Medulla oblongata (tissue), 1 donor: ENCODE data around the gene MORF4L1.
"Not testable (repeated sequence)": the region's sequence is repeated elsewhere in the genome, so short reads cannot be mapped to it uniquely, and the experiment has no call there.

Source experiments
- DNase-seq: peaks from one replicate; pipeline ENCODE4 v3.0.0-alpha.2; 2015; ENCODE audit errors: extremely low spot score

Gene MORF4L1

DNA sequence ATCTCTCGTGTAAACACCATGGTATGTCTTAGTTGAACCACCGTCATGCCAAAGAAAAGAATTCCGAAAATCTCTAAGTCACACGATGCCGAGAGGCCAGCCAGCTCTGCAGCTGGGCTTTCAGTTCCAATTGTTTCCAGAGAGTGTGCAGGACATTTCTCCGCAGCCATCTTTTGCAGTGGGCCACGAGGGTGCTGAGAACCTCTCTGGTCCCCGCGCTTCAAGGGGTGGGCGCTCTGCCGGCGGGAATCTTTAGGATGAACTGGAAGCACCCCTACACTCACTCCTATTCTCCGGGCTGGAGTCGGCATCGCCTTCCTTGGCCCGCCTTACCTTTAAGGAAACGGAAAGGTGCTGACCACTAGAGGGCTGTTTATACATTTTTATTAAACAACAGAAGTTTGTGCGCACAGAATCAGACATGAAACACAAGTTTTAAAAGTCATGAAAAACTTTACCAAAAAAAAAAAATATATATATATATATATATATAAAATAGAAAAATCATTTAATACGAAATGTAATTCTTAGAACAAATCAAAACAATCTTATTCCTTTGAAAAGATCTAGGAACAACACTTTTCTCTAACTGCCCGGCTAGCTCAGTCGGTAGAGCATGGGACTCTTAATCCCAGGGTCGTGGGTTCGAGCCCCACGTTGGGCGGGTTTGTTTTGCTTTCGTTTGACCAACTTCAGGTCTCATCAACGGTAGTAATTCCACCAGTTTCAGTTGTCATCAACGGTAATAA lies 12.5 kb upstream of the MORF4L1 start:
- DNase-seq = peak; percentile 78

DNA sequence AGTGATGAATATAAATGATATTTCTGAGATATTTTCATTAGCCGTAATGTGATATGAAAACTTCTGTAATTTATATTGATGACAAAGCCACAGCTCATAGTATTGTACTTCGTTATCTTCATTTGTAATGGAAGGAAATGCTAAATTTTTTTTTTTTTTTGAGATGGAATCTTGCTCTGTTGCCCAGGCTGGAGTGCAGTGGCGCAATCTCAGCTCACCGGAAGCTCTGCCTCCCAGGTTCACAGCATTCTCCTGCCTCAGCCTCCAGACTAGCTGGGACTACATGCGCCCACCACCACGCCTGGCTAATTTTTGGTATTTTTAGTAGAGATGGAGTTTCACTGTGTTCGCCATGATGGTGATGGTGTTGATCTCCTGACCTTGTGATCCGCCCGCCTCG lies 7.1 kb upstream of the MORF4L1 start:
- DNase-seq = not testable (repeated sequence)

DNA sequence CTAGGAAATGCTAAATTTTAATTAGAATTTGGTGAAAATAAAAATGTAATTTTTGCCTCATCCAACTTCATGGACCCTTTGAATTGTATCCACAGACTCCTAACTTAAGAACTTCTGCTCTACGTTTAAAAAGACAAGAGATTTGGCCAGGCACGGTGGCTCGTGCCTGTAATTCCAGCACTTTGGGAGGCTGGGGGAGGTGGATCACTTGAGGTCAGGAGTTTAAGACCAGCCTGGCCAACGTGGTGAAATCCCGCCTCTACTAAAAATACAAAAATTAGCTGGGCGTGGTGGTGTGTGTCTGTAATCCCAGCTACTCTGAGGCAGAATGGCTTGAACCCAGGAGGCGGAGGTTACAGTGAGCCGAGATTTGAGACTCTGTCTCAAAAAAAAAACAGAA lies 6.7 kb upstream of the MORF4L1 start:
- not testable (repeated sequence) for DNase-seq

- no peak for DNase-seq
Observed at GRCh38 chr15:78866803-78867202, 5.9 kb upstream of the MORF4L1 start.

DNA sequence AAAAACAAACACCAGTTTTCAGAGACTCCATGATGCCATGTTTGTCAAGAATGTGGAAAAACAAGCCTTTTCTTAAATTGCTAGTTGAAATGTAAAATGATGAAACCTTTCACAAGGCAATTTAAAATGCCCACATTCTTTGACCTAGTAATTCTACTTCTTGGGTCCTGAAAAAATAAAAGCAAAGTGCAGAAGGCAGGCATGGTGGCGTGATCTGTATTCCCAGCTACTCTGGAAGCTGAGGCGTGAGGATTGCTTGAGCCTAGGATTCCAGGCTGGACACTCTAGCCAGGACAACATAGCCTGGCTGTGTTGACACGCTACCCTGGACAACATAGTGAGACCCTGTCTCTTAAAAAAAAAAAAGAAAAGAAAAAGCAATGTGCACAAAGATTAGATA lies 4.3 kb upstream of the MORF4L1 start:
- no peak for DNase-seq

- DNase-seq = not testable (repeated sequence)
Observed at GRCh38 chr15:78871483-78872127, 1.1 kb upstream of the MORF4L1 start.

DNA sequence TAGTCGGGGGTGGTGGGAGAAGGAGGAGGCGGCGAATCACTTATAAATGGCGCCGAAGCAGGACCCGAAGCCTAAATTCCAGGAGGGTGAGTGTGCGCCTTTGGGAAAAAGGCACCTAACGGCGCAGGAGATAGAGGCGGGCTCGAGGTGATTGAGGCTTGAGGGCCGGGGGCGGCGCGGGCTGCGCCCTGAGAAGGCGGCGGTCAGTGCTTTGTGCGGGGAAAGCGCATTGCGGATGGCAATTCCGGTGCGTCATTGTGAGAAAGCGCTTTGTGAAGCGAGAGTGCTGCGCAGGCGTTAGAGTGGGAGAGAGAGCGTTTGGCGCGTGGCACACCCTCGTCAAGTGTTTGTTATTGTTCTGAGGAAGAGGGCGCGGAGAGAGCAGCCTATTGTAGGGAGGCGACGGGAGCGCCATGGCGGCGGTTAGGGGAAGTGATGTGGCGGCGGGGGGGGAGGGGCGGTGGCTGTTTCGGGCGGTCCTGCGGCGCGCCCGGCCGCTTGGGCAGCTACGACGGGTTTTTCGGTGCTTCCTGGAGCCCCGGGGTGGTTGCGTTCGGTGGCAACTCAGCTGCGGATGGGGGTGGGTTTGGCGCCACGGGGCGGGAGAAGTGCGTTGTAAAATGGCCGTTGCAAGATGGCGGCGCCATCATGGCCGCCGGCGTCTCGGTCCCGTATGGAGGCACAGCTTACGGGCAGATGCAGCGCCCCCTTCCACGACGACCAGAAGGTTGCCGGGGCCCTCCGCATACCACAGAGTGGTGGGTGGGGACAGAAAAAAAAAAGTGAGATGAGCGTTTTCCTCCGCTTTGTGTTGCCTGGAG lies 492 bp downstream of the MORF4L1 start:
- peak; percentile 70 for DNase-seq

DNA sequence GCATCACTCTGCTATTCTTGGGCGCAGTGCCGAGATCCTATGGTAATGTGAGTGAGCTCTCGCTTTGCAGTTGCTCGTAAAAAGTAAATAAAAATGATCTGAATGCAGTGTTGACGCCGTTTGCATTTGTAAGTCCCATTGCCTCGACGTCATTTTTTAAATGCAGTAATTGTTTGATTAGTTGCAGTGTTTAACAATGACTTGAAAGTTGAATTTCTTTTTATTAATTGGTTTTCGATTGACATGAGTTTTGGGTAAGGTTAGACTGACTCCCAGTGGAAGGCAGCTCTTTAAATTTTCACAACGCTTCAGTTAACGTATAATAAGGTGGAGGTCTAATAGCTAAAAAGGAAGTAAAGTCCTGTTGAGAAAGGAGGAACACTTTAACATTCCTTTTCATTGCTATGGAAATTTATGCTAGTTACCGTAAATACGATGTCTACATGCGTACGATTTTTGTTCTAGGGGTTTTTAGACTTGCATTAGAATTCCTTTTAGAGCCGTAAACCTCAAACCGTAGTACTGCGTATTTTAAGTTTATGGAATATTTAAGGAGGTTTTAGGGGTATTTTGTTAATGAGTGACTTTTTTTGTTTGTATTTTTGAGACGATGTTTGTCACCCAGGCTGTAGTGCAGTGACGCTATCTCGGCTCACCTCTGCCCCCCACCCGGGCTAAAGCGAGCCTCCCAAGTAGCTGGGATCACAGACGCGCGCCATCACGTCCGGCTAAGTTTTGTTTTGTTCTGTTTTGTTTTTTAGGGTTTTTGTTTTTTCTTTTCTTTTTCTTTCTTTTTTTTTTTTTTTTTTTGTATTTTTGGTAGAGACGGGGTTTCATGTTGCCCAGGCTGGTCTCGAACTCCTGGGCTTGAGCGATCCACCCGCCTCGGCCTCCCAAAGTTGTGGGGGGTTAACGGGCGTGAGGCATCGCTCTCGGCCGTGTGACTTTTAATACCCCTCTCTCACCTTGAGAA lies 1.4 kb downstream of the MORF4L1 start:
- peak; percentile 43 for DNase-seq

DNA sequence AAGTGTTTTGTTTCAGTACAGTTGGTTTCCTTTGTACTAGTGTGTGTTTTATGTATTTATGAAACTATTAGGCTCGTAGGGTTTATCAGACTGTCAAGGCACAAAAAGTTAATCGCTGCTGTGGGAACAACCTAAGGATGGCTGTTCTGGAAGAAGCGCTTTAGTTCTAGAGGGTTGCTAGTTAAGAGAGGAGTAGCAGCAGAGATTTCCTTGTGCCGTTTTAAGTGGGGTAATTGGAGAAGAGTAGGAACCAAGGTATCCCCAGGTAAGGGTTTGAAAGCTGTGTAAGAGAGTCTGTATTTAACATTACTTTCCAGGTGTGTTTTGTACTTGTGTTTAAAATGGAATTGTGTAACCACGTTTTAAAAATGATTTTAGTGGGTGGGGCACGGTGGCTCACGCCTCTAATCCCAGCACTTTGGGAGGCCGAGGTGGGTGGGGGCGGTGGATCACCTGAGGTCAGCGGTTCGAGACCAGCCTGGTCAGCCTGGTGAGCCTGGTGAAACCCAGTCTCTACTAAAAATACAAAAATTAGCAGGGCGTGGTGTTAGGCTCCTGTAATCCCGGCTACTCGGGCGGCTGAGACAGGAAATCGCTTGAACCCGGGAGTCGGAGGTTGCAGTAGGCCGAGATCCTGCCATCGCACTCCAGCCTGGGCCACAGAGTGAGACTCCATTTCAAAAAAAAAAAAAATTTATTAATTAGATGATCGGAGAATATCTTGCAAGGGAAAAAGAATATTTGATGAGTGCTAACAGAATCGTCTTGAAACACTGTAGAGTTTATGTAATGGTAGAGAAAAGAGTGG lies 2.6 kb downstream of the MORF4L1 start:
- DNase-seq = no peak

DNA sequence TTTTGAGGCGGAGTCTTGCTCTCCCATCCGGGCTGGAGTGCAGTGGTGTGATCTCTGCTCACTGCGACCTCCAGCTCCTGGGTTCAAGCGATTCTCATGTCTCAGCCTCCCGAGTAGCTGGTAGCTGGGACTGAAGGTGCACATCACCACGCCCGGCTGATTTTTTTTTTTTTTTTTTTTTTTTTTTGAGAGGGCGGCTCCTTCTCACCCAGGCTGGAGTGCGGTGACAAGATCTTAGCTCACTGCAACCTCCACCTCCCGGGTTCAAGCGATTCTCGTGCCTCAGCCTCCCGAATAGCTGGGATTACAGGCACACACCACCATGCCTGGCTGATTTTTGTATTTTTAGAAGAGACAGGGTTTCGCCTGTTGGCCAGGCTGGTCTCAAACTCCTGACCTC lies 4.3 kb downstream of the MORF4L1 start:
- not testable (repeated sequence) for DNase-seq

GRCh38 chr15:78878356-78878755 lies 5.7 kb downstream of the MORF4L1 start:
- no peak for DNase-seq

GRCh38 chr15:78879517-78880241 lies 7.0 kb downstream of the MORF4L1 start:
- no peak for DNase-seq

GRCh38 chr15:78880242-78880533 lies 7.5 kb downstream of the MORF4L1 start:
- no peak for DNase-seq

- DNase-seq = no peak
Observed at GRCh38 chr15:78880813-78881212, 8.1 kb downstream of the MORF4L1 start.

- no peak for DNase-seq
Observed at GRCh38 chr15:78881681-78882080, 9.0 kb downstream of the MORF4L1 start.

GRCh38 chr15:78889000-78889399 lies 16.3 kb downstream of the MORF4L1 start:
- no peak for DNase-seq

DNA sequence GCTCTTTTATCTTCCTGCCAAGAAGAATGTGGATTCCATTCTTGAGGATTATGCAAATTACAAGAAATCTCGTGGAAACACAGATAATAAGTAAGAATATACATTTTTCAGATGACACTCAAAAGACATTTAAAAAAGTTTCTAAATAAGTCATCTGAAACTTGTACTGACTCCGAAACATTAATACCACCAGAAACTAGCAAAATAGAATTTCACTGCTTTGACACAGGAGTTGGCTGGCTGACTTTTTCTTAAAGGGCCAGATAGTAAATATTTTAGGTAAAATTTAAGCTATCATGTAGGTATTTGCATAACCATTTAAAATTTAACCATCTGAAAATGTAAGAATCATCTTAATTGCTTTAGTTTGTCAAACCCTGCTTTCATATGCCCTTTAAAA lies 20.8 kb downstream of the MORF4L1 start:
- DNase-seq = no peak

DNA sequence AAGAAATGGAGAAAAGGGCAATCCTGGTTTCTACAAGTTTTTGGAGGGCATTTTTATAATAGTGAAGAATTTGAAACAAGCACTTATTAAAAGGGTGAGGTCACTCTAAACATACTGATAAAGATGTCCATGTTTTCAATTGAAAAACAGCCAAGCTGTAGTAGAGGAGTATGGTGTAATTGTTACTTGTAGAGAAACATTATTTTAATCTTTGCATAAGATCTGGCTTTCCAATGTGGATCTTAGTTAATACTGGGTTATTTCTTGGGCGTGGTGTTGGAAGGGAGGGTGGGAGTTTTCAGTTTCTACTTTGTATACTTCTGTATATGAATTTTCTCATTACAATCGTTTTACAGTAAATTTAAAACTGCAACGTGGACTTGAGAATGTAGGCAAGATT lies 22.8 kb downstream of the MORF4L1 start:
- no peak for DNase-seq

GRCh38 chr15:78898540-78898939 lies 25.9 kb downstream of the MORF4L1 start:
- DNase-seq = no peak
